Astrocyte (in vitro differentiated cells and primary cell): Measurements from ENCODE around the gene TIMM13.
A peak's percentile ranks its signal among the peaks of the same experiment; 100 is the strongest.

Experiments used
- EZH2 ChIP-seq: IDR thresholded peaks from 2 replicates; pipeline ENCODE4 v1.6.1; 2012; ENCODE audit warnings: mild to moderate bottlenecking, low read length, inconsistent platforms; ENCODE audit not compliant: insufficient read depth
- TF ChIP-seq, protein P1 (sequence below): IDR thresholded peaks from 2 replicates; pipeline ENCODE4 v1.5.1; 2011; ENCODE audit warnings: low read depth, mild to moderate bottlenecking, inconsistent platforms, low read length, moderate library complexity; ENCODE audit not compliant: insufficient read depth

DNA sequence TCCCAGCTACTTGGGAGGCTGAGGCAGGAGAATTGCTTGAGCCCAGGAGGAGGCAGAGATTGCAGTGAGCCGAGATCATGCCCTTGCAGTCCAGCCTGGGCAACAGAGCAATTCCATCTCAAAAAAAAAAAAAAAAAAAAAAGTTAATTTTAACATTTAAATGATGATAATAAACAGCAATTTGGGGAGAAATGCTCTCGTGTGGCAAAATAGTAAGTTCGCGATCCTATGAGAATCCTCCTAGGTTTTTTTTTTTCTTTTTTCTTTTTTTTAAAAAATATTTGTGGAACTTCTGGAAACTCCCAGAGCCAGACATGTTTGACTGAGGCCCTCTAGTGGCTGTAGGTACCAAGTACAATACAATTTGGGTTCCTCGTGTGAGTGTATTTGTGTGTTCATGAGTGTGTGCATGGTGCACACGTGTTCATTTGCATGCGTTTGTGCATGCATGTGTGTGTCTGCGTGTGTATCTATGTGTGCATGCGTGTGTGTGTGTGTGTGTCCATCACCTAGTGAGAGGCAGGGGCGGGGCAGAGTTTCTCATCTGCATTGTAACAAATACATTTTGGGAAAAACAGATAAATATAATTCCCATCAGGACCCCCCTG lies 36.2 kb downstream of the TIMM13 start:
- TF ChIP-seq, protein P1, sequence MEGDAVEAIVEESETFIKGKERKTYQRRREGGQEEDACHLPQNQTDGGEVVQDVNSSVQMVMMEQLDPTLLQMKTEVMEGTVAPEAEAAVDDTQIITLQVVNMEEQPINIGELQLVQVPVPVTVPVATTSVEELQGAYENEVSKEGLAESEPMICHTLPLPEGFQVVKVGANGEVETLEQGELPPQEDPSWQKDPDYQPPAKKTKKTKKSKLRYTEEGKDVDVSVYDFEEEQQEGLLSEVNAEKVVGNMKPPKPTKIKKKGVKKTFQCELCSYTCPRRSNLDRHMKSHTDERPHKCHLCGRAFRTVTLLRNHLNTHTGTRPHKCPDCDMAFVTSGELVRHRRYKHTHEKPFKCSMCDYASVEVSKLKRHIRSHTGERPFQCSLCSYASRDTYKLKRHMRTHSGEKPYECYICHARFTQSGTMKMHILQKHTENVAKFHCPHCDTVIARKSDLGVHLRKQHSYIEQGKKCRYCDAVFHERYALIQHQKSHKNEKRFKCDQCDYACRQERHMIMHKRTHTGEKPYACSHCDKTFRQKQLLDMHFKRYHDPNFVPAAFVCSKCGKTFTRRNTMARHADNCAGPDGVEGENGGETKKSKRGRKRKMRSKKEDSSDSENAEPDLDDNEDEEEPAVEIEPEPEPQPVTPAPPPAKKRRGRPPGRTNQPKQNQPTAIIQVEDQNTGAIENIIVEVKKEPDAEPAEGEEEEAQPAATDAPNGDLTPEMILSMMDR = peak; percentile 91
- TF ChIP-seq EZH2 = no peak
